Measurements from ENCODE around the gene PHGDH.

The PHGDH gene

DNA sequence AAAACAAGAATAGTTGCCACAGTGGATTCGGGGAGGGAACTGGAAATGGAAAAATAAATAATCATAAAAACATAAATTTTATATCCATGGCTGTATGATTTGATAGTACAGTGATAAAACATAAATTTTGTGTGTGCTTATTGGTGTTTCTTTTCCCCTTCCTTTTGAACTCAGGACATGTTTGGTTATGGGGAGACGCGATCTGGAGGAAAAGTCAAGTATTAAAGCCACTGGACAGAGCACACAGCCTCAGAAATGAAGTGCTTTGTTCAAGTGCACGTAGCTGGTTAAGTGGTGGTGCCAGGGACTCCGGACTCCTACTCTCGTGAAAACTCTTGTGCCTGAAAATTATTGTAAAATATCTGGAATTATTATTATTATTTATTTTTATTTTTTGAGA is 66.6 kb downstream of the PHGDH start:
- TF ChIP-seq GATA3 (IDR thresholded peaks at IDR 0.05; ENCODE audit: low read depth, low read length) = no peak
- TF ChIP-seq GATA2 (IDR thresholded peaks at IDR 0.05; ENCODE audit: low read depth, low read length) = no peak

DNA sequence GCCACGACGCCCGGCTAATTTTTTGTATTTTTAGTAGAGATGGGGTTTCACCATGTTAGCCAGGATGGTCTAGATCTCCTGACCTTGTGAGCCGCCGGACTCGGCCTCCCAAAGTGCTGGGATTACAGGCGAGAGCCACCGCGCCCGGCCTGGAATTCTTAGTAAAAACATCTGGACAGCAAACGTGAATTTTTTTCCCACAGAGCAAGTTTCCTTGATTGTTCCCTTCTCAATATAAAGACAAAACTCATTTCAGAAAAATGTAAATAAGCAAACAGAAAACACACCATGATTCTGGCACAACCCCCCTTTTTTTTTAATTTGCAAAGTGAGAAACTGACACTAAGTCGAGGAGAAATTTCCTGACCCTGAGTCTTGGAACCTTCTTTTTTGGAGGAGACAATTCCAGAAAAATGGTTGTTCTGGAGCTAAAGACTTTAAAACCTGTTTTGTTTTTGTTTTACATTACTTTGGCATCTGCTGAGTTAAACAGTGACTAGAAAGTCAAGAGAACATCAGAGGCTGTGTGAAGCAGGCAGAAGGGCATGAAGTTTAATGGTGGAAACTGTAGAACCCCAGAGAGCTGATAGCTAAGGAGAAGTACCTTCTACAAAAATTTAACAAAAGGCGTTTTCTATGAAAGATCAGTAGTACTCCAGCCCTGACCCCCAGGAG is 67.3 kb downstream of the PHGDH start:
- TF ChIP-seq GATA2 (IDR thresholded peaks at IDR 0.05; ENCODE audit: low read depth, low read length) = no peak
- no peak for TF ChIP-seq GATA3 (IDR thresholded peaks at IDR 0.05; ENCODE audit: low read depth, low read length)

DNA sequence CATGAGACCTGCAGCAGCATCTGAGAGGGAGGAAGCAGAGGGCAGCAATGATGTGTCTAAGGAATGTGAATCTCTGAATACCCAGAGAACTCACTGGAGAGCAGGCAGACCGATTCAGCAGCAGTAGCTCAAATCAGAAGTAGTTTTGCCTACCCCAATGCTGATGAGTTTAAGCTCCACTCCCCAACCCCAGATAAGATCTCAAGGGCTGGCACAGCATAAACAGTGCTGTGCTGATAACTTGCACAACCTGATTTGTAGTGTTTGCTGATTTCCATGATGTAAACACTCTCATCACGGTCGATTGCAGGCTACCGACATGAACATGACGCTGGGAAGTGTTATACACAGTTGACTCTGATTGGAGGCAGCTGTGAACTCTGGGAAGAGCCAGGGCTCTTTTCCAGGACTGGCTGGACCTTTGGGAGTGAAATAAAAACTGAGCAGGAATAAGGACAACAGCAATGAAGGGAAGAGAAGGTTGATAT is 68.2 kb downstream of the PHGDH start:
- TF ChIP-seq GATA2 (IDR thresholded peaks at IDR 0.05; ENCODE audit: low read depth, low read length) (peak; percentile 89), GATA3 (IDR thresholded peaks at IDR 0.05; ENCODE audit: low read depth, low read length) (peak; percentile 47; the same call in 1 of the 2 replicates)

DNA sequence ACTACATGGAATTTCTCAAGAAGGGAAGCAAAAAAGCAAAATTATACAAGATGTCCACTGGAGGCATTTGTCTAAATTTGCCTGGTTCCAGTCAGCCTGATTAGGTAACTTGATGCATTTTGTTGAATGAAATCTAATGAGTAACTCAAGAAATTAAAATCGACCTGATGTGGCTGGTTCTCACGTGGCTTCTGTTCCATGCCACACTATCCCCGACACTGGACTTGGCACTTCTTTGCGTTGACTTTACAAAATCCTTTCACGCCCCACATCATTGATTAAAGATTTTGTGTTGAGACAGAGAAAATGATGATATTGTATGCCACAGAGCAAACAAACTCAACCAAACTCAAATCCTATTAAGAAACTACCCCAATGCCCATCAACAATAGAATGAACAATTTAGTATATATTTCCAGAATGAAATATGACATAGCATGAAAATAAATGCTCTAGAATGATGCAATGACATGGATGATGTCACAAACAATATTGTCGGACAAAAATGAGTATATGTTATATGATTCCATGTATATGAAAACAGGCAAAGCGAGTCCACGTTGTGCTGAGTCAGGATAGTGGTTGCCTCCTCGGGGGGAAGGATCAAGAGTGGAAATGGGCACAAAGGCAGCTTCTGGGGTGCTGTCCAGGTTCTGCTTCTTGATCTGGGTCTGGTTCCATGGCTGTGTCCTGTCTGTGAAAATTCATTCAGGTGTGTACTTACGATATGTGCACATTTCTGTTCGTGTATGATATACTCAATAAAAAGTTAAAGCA is 69.9 kb downstream of the PHGDH start:
- TF ChIP-seq GATA2 (IDR thresholded peaks at IDR 0.05; ENCODE audit: low read depth, low read length) (no peak), GATA3 (IDR thresholded peaks at IDR 0.05; ENCODE audit: low read depth, low read length) (no peak)

DNA sequence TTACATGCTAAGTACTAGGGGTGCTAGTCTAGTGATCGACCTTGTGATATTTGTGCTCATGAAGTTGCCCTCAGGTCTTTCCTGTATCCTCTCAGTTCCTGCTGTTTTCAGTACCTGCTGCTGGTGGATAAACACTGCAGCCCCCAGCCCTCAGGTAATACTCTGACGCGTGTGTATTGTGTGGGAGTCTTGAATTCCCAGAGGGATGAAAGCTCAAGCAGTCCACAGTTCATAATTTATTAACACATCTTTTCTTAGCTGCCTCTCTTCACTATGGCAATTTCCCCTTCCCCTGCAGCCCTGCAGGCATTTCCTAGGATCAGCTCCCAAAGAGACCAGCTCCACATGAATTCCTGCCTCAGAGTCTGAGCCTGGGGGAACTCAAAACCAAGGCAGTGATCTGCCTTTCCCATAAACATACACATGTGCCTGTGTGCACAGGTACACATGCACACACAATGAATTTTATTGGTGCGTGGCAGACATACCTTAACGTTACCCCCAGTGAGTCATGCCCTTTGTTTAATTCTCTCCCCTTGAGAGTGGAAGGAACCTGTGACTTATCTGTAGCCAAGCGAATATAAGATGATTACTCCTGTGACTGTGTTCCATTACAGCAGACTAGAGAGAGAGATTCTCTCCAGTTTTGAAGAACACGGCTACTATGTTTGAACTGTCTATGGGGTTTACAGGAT is 71.0 kb downstream of the PHGDH start:
- TF ChIP-seq GATA3 (IDR thresholded peaks at IDR 0.05; ENCODE audit: low read depth, low read length) = no peak
- no peak for TF ChIP-seq GATA2 (IDR thresholded peaks at IDR 0.05; ENCODE audit: low read depth, low read length)

DNA sequence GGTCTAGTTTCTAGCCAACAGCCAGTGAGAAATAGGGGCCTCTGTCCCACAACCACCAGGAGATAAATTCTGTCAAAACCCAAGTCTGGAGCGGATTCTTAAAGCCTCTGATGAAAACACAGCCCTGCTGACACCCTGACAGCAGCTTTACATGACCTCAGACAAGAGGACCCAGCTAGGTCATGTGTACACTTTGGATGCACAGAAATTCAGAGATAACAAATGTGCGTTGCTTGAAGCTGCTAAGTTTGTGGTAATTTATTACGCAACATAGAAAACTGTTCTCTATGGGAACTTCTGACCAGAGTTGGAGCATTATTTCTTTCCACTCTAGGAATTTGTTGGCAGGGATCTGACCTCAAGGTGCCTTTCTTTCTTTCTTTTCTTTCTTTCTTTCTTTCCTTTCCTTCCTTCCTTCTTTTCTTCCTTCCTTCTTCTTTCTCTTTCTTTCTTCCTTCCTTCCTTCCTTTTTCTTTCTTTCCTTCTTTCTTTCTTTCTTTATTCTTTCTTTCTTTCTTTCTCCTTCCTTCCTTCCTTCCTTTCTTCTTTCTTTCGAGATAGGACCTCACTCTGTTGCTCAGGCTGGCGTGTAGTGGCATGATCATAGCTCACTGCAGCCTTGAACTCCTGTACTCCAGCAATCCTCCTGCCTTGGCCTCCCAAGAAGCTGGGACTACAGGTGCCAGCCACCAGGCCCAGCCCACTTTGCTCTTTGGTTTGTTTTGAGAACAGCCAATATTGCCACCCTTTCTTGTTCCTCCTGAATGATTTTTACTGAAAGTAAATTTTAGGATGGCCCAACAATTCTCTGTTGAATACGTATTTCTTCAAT is 71.8 kb downstream of the PHGDH start:
- TF ChIP-seq GATA3 (IDR thresholded peaks at IDR 0.05; ENCODE audit: low read depth, low read length) = no peak
- TF ChIP-seq GATA2 (IDR thresholded peaks at IDR 0.05; ENCODE audit: low read depth, low read length) = no peak

DNA sequence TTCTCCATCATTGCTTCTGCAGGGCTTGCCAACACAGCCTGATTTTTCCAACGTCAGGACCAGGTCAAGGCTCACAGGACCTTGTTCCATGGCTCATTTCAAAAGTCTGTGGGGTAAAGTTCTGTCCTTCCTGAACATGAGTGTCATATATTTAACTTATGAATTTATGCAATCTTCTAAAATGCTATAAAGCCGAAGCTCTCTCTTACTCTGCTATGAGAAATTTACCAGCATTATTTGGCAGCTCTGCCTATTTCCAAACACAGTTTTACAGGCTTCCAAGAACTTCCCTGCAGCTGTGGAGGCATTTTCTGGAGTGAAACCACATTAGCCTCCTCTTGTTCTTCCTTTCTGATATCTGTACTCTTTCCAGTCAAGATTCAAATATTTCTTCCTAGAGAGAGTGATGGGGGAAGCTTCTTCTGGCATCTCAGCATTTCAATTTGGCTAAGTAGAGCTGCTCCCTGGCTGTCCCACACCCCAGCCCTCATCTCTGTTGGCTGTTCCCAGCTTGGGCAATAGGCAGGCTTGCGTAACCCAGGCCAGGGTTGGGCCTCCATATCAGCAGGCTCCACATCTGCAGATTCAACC is 72.6 kb downstream of the PHGDH start:
- TF ChIP-seq GATA2 (IDR thresholded peaks at IDR 0.05; ENCODE audit: low read depth, low read length) (no peak), GATA3 (IDR thresholded peaks at IDR 0.05; ENCODE audit: low read depth, low read length) (no peak)

DNA sequence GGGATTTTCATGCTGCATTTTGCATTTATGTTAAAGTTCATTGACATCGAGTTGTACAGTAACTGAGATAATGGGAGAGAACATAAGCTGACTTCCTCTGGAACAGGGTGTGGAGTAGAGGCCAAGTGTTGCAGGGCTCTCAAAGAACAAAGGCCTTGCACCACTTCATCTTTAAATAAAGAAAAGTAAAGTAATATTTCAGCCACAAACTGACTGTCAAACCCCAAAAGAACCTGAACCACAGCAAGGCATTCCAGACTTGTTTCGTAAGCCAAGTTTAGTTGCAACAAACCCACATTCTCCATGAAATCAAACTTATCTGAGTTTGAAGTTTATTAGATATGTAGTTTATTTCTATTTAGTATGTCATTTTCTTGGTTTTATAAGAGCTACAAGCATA is 76.0 kb downstream of the PHGDH start:
- TF ChIP-seq GATA2 (IDR thresholded peaks at IDR 0.05; ENCODE audit: low read depth, low read length) = no peak
- no peak for TF ChIP-seq GATA3 (IDR thresholded peaks at IDR 0.05; ENCODE audit: low read depth, low read length)

DNA sequence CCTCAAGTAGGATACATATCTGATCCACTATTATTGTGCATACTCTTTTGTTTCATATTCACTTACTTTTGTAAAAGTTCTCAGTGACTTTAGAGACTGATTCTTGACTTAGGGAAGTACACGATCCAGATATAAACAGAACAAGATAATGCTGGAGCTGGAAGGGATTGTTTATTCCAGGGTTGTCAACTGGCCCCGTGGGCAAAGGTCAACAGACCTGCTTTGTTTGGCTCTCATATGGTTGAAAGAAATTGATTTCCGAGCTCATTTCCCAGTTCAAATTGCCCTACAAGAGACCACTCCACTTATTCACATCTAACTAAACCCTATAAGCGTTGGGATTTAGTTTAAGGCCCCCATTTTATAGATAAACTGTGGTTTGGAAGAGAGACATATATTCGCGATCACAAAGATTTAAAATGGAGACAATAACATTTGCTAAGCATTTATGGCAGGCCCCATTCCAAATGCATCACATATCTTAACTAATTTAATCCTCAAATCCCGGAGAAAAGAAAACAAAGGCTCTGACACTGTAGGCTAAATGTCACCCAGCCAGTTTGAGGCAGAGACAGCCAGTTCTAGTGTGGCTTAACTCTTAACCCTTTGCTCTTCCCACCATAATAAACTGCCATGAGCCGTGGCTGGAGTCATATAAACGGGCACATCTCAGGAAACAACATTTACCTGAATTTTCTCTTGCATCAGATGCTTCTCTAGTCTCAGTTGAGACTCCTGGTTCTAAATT is 78.9 kb downstream of the PHGDH start:
- no peak for TF ChIP-seq GATA3 (IDR thresholded peaks at IDR 0.05; ENCODE audit: low read depth, low read length)
- TF ChIP-seq GATA2 (IDR thresholded peaks at IDR 0.05; ENCODE audit: low read depth, low read length) = no peak

DNA sequence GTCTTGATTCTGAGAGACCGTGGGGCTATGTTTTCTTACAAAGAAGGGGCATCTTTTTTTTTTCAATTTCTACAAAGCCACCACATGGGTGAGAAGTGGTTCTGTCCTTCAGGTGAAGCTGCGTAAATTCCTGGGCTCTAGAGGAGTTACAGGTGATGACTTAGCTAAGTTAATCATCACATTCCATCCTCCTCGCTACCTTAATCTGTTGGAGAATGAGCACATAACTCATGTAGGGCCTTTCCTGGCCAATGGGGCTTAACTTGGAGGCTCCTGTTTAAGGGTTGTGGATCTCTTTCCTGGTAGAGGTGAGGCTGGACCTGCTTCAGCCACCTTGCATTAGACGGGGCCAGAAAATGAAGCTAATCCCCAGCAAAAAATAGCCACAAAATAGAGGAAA is 79.6 kb downstream of the PHGDH start:
- TF ChIP-seq GATA3 (IDR thresholded peaks at IDR 0.05; ENCODE audit: low read depth, low read length) = no peak
- TF ChIP-seq GATA2 (IDR thresholded peaks at IDR 0.05; ENCODE audit: low read depth, low read length) = no peak

Data from SH-SY5Y (cell line).